Upper lobe of right lung (tissue), 1 donor: Measurements from ENCODE around the gene STAT5B. TPM values are rescaled to one million over a fixed set of nuclear protein-coding genes. Genes with fewer than 3 reads are reported as not detected.

Experiments used
- ATAC-seq: fragments of 200-7000 bp; cut with Tn5 transposase; one replicate; pipeline ENCODE4 v1.9.1; 2020; ENCODE audit warnings: mild to moderate bottlenecking, moderate library complexity
- DNase-seq: peaks from one replicate; pipeline ENCODE4 v3.0.0-alpha.2; 2020
- H3K27ac ChIP-seq: fragments of 200-600 bp; one replicate; pipeline ENCODE4 v1.8.0; 2022
- H3K27me3 ChIP-seq: fragments of 200-600 bp; one replicate; pipeline ENCODE4 v1.8.0; 2022; ENCODE audit warnings: mild to moderate bottlenecking
- H3K36me3 ChIP-seq: fragments of 200-600 bp; one replicate; pipeline ENCODE4 v1.8.0; 2022
- H3K4me1 ChIP-seq: fragments of 200-600 bp; one replicate; pipeline ENCODE4 v1.8.0; 2022
- H3K4me3 ChIP-seq: fragments of 200-600 bp; one replicate; pipeline ENCODE4 v1.8.0; 2022; ENCODE audit warnings: mild to moderate bottlenecking
- H3K9me3 ChIP-seq: fragments of 200-600 bp; one replicate; pipeline ENCODE4 v1.8.0; 2022
- intact Hi-C: fragments of 100-400 bp; cut with DNase I; formaldehyde crosslinking; loops from one replicate; pipeline ENCODE4 v1.11.0; 2022
- total RNA-seq: library from RNA; stranded (reverse); fragmentation: NEBNext Ultra II Directional; extraction: Animal tissue kit (Norgen Biotek cat#: 25700); gene quantifications from one replicate; pipeline ENCODE4 v1.2.1, GENCODE V29; 2021
- TF ChIP-seq, protein P1 (sequence below): fragments of 200-600 bp; IDR thresholded peaks from one replicate; pipeline ENCODE4 v1.8.0; 2022; ENCODE audit warnings: antibody characterized with exemption
- donor health status: DM: no; HTN: yes; CAD: no; lungs with severe emphysema.

The STAT5B gene
- total RNA-seq, 1 donor from 2014 or later, result 71.0 TPM

DNA sequence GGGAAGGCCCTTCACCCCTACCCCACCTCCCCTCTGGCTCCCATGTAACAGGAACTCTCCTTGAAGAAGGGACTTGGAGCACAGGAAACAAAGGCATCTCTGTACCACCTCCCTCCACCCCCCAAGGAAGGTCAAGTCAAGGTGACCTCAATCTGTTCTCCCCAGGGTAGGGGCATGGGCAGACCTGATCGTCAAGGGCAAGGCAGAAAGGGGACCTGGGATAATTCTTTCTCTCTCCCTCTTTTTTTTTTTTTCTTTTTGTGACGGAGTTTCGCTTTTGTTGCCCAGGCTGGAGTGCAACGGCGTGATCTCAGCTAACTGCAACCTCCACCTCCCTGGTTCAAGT lies 7.8 kb upstream of the STAT5B start:
- TF ChIP-seq, protein P1, sequence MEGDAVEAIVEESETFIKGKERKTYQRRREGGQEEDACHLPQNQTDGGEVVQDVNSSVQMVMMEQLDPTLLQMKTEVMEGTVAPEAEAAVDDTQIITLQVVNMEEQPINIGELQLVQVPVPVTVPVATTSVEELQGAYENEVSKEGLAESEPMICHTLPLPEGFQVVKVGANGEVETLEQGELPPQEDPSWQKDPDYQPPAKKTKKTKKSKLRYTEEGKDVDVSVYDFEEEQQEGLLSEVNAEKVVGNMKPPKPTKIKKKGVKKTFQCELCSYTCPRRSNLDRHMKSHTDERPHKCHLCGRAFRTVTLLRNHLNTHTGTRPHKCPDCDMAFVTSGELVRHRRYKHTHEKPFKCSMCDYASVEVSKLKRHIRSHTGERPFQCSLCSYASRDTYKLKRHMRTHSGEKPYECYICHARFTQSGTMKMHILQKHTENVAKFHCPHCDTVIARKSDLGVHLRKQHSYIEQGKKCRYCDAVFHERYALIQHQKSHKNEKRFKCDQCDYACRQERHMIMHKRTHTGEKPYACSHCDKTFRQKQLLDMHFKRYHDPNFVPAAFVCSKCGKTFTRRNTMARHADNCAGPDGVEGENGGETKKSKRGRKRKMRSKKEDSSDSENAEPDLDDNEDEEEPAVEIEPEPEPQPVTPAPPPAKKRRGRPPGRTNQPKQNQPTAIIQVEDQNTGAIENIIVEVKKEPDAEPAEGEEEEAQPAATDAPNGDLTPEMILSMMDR, result no peak
- no peaks in the 10 kb centered on the region for H3K27me3 ChIP-seq
- H3K9me3 ChIP-seq, result no peaks in the 10 kb centered on the region
- ATAC-seq, result no peak
- H3K36me3 ChIP-seq, result no peaks in the 10 kb centered on the region
- peaks cover 18% of the 10 kb centered on the region for H3K4me1 ChIP-seq
- intact Hi-C loops, result no loop called here
- no peak overlapping the region for H3K27ac ChIP-seq
- no peak overlapping the region for H3K4me3 ChIP-seq
- no peak for DNase-seq

DNA sequence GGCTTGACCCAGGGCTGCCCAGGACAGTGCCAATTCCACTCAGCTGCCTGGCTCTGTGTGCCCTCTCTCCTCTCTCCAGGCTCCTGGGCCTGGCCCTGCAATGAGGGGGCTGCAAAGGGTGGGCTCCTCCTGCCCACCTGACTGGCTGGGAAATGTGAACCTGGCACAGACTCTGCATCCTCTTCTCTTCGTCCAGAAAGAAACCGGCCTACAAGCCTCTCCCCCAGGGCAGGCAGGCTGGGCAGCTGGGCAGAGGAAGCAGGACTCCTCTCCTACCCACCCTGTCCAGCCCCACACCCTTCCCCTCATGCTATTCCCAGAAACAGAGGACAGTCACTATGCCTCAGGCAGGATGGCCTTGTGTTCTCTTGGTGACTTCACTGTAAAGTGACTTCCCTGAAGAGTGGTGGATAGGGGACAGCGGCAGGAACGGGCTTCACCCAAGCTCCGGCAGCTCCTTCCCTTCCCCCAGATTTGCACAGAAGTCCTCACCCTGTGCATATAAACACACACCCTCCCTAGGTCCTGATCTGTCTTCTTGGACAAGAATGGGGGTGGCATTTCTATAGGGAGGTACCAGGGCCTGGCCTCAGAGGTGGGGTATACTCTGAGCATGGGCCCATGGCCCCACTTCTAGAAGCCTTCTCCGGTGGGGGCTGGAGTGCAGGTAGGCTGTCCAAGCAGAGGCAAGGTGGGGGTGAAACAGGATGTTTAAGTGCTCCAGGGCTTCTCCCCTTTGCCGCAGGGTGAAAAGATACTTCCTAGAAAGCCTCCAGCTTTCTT lies 7.2 kb upstream of the STAT5B start:
- DNase-seq, result peak; percentile 37
- ATAC-seq, result no peak
- H3K27me3 ChIP-seq, result no peaks in the 10 kb centered on the region
- no peak overlapping the region for H3K4me3 ChIP-seq
- peaks cover 18% of the 10 kb centered on the region for H3K4me1 ChIP-seq
- intact Hi-C loops, result no loop called here
- TF ChIP-seq, protein P1, result no peak
- no peaks in the 10 kb centered on the region for H3K9me3 ChIP-seq
- no peak overlapping the region for H3K27ac ChIP-seq
- no peaks in the 10 kb centered on the region for H3K36me3 ChIP-seq

DNA sequence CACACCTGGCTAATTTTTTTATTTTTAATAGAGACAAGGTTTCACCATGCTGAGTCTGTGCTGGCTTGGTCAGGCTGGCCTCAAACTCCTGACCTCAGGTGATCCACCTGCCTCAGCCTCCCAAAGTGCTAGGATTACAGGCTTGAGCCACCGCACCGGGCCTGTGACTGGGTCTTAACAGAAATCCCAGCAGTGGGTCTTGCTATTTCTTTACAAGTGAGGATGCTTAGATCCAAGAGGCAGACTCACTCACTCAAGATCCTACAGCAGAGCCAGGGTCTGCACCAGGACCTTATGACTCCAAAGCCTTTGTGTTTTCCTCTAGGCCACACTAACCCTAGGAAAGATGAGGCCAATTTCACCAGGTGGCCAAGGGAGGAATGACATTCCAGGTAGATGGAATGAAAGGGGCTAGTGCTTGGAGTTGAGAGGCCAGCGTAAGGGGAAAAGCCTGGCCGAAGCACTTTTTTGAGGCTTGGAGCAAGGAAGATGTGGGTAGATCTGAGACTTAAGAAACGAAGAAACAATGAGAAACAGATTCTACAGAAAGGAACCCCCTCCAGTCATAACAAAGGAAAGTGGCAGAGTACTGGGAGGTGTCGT lies 6.4 kb upstream of the STAT5B start:
- peak; percentile 21 for DNase-seq
- no peak for ATAC-seq
- TF ChIP-seq, protein P1, result no peak
- no peaks in the 10 kb centered on the region for H3K9me3 ChIP-seq
- H3K36me3 ChIP-seq, result no peaks in the 10 kb centered on the region
- peaks cover 15% of the 10 kb centered on the region for H3K4me1 ChIP-seq
- H3K4me3 ChIP-seq, result no peak overlapping the region
- H3K27me3 ChIP-seq, result no peaks in the 10 kb centered on the region
- intact Hi-C loops, result no loop called here
- no peak overlapping the region for H3K27ac ChIP-seq

DNA sequence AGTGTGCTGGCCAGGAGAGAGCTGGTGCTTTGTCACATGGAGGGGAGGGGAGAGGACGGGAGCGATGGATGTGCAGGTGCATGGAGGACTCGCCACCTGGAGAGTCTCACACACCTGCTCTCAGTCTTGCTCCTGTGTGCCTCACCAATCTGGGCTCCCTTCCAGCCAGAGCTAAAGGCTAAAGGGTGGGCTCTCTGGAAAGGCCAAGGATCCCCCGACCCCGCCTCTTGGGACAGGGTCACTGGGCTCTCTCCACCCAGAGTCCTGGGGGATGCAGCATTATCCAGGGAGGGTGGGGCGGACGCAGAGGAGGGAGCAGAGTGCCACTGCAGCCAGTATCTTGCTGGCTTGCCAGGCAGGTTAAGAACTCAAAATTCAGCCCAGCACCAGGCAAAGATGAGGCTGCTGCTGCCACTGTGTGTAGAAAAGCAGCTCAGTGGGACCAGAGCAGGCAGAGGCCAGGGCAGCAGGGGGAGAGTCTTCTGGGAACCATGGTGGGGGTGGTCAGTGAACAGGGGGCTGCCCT lies 5.4 kb upstream of the STAT5B start:
- intact Hi-C loops, result no loop called here
- no peak overlapping the region for H3K27ac ChIP-seq
- no peak for ATAC-seq
- no peak overlapping the region for H3K4me3 ChIP-seq
- peak; percentile 16 for DNase-seq
- TF ChIP-seq, protein P1, result no peak
- no peaks in the 10 kb centered on the region for H3K9me3 ChIP-seq
- H3K36me3 ChIP-seq, result no peaks in the 10 kb centered on the region
- no peaks in the 10 kb centered on the region for H3K27me3 ChIP-seq
- peaks cover 14% of the 10 kb centered on the region for H3K4me1 ChIP-seq

DNA sequence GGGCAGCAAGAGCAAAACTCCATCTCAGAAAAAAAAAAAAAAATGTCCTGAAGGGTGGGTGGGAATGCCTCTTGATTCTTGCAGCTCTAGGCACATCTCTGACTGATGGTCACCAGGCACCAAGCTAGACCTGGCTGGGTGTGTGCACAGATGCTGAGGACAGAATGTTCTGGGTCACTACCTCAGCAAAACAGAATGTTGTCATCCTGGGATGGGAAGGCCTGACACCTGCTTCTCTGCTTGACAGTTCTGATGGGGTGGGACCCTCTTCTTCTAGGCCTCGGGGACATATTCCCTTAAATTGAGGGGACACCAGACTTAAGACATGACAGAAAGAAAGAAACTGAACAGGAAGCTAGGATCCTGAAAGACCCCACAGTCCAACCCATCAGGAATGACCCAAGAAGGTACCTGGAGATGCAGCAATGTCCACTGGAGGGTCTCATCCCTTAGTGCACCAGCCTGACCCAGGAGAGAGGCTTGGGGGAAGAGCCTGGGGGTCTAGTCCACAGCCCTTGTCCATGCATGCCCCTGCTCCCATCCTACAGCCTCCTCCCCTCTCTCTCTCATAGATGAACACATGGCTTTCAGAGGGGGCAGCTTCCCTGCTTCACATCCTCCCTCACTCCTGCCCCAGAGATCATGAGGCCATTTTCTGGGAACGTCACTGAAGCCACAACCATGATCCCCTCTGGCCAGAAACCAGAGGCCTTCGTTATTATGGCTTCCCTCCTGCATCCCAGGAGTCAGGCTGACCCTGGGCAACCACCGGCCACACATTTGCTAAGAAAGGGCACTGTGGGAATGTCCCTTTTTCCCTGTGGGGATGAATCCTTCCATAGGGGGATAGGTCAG lies 3.8 kb upstream of the STAT5B start:
- no peaks in the 10 kb centered on the region for H3K36me3 ChIP-seq
- H3K27ac ChIP-seq, result no peak overlapping the region
- no peak for DNase-seq
- peaks cover 11% of the 10 kb centered on the region for H3K4me1 ChIP-seq
- ATAC-seq, result no peak
- TF ChIP-seq, protein P1, result no peak
- no peaks in the 10 kb centered on the region for H3K27me3 ChIP-seq
- H3K9me3 ChIP-seq, result no peaks in the 10 kb centered on the region
- intact Hi-C loops, result no loop called here
- no peak overlapping the region for H3K4me3 ChIP-seq
